HG02981 (cell line): ENCODE results near the gene PODN.

ENCODE experiments used
- ATAC-seq: cut with Tn5 transposase; IDR thresholded peaks from one replicate; pipeline ENCODE4 v1.9.1; 2021; ENCODE audit warnings: mild to moderate bottlenecking, moderate library complexity; ENCODE audit not compliant: unreplicated experiment

The PODN gene

GRCh38 chr1:53049574-53049967, 12.4 kb upstream of the PODN start:
- ATAC-seq, result no peak

GRCh38 chr1:53050310-53050709, 11.7 kb upstream of the PODN start:
- no peak for ATAC-seq

- ATAC-seq, result no peak
Observed at GRCh38 chr1:53051676-53052075, 10.3 kb upstream of the PODN start.

- ATAC-seq, result no peak
Observed at GRCh38 chr1:53057127-53057526, 4.9 kb upstream of the PODN start.

GRCh38 chr1:53060579-53060978, 1.4 kb upstream of the PODN start:
- ATAC-seq, result no peak

- ATAC-seq, result no peak
Observed at GRCh38 chr1:53061123-53061858, 722 bp upstream of the PODN start.

GRCh38 chr1:53062708-53063591, 937 bp downstream of the PODN start:
- ATAC-seq, result no peak

- no peak for ATAC-seq
Observed at GRCh38 chr1:53063744-53064515, 1.9 kb downstream of the PODN start.

- ATAC-seq, result no peak
Observed at GRCh38 chr1:53065391-53065790, 3.4 kb downstream of the PODN start.

- no peak for ATAC-seq
Observed at GRCh38 chr1:53066488-53066887, 4.5 kb downstream of the PODN start.

- ATAC-seq, result no peak
Observed at GRCh38 chr1:53066891-53067738, 5.1 kb downstream of the PODN start.

GRCh38 chr1:53067886-53068285, 5.9 kb downstream of the PODN start:
- no peak for ATAC-seq

GRCh38 chr1:53068314-53069099, 6.5 kb downstream of the PODN start:
- no peak for ATAC-seq

- no peak for ATAC-seq
Observed at GRCh38 chr1:53069265-53069662, 7.3 kb downstream of the PODN start.

- no peak for ATAC-seq
Observed at GRCh38 chr1:53069663-53070327, 7.8 kb downstream of the PODN start.

- no peak for ATAC-seq
Observed at GRCh38 chr1:53070621-53071020, 8.6 kb downstream of the PODN start.

- no peak for ATAC-seq
Observed at GRCh38 chr1:53071167-53071865, 9.3 kb downstream of the PODN start.

GRCh38 chr1:53071915-53072314, 9.9 kb downstream of the PODN start:
- no peak for ATAC-seq

GRCh38 chr1:53073287-53073686, 11.3 kb downstream of the PODN start:
- ATAC-seq, result no peak
